ENCODE results near the gene STARD13. TPM values are rescaled to one million over a fixed set of nuclear protein-coding genes. Genes with fewer than 3 reads are reported as not detected.
A peak's percentile ranks its signal among the peaks of the same experiment; 100 is the strongest.

The STARD13 gene
- total RNA-seq, 2 donors from 2014 or later = 18.9 to 29.7 TPM

- Histone ChIP-seq H3K27me3 (no peaks in the 10 kb centered on the region), H3K4me3 (no peak overlapping the region), H3K27ac (peak overlapping the region in 2 of 4 donors; percentile 37 to 84), H3K4me1 (peaks cover 87% of the 10 kb centered on the region), H3K36me3 (replicated peaks in 1 of 2; ENCODE audit: insufficient read depth in 1 of 2, low read depth in 2 of 2) (no peaks in the 10 kb centered on the region), H3K9me3 (no peaks in the 10 kb centered on the region)
- 92 to 100% methylated on average over 1 of the region's 1 CpG for WGBS, 2 donors
- DNase-seq = peak in 1 of 4 donors; percentile 43
- ATAC-seq = peak; percentile 18
- intact Hi-C loops (cut with DNase I) = no loop called here
- TF ChIP-seq POLR2A (IDR thresholded peaks at IDR 0.05) (no peak), CTCF (IDR thresholded peaks at IDR 0.05) (no peak)
These were observed 7.6 kb downstream of the STARD13 start for GRCh38 chr13:33277946-33278345.

- H3K4me3 ChIP-seq = no peak overlapping the region
- 85 to 88% methylated on average over 4 of the region's 4 CpGs for WGBS, 2 donors
- intact Hi-C loops (cut with DNase I) = no loop called here
These were observed 8.4 kb downstream of the STARD13 start for GRCh38 chr13:33277037-33277740.

GRCh38 chr13:33276570-33276969 is 9.0 kb downstream of the STARD13 start:
- WGBS, 2 donors = 3 to 25% methylated on average over 3 of the region's 3 CpGs
- ATAC-seq = peak; percentile 32
- no peaks in the 10 kb centered on the region for H3K27me3 ChIP-seq
- H3K9me3 ChIP-seq = no peaks in the 10 kb centered on the region
- H3K36me3 ChIP-seq (replicated peaks in 1 of 2; ENCODE audit: insufficient read depth in 1 of 2, low read depth in 2 of 2) = no peaks in the 10 kb centered on the region
- TF ChIP-seq POLR2A (IDR thresholded peaks at IDR 0.05) = no peak
- no peak overlapping the region for H3K4me3 ChIP-seq
- H3K27ac ChIP-seq = peak overlapping the region in 3 of 4 donors; percentile 23 to 84 (median 37)
- DNase-seq = no peak
- intact Hi-C loops (cut with DNase I) = no loop called here
- peaks cover 90% of the 10 kb centered on the region for H3K4me1 ChIP-seq

More at GRCh38 chr13:33277037-33277740, 8.4 kb downstream of the STARD13 start:
- ATAC-seq (no peak), DNase-seq (no peak)
- H3K4me1 ChIP-seq = peaks cover 85% of the 10 kb centered on the region
- TF ChIP-seq CTCF (IDR thresholded peaks at IDR 0.05) (no peak), POLR2A (IDR thresholded peaks at IDR 0.05) (no peak)
- no peaks in the 10 kb centered on the region for H3K27me3 ChIP-seq
- H3K36me3 ChIP-seq (replicated peaks in 1 of 2; ENCODE audit: insufficient read depth in 1 of 2, low read depth in 2 of 2) = no peaks in the 10 kb centered on the region
- no peaks in the 10 kb centered on the region for H3K9me3 ChIP-seq
- H3K27ac ChIP-seq = peak overlapping the region in 3 of 4 donors; percentile 23 to 84 (median 37)

GRCh38 chr13:33275916-33276315 is 9.6 kb downstream of the STARD13 start:
- Histone ChIP-seq H3K27ac (peak overlapping the region in 3 of 4 donors; percentile 20 to 84 (median 23)), H3K4me1 (peaks cover 94% of the 10 kb centered on the region)
- intact Hi-C loops (cut with DNase I) = no loop called here

GRCh38 chr13:33274264-33274663 is 11.3 kb downstream of the STARD13 start:
- no peak overlapping the region for H3K4me3 ChIP-seq
- H3K36me3 ChIP-seq (replicated peaks in 1 of 2; ENCODE audit: insufficient read depth in 1 of 2, low read depth in 2 of 2) = no peaks in the 10 kb centered on the region
- no peaks in the 10 kb centered on the region for H3K9me3 ChIP-seq
- DNase-seq = no peak
- ATAC-seq = no peak
- H3K4me1 ChIP-seq = peaks cover 87% of the 10 kb centered on the region
- H3K27me3 ChIP-seq = no peaks in the 10 kb centered on the region
- TF ChIP-seq CTCF (IDR thresholded peaks at IDR 0.05) (no peak), POLR2A (IDR thresholded peaks at IDR 0.05) (no peak)
- 81 to 85% methylated on average over 4 of the region's 4 CpGs for WGBS, 2 donors
- peak overlapping the region in 3 of 4 donors; percentile 9 to 84 (median 31) for H3K27ac ChIP-seq
- intact Hi-C loops (cut with DNase I) = no loop called here

More at GRCh38 chr13:33275916-33276315, 9.6 kb downstream of the STARD13 start:
- DNase-seq (no peak), ATAC-seq (no peak)
- H3K27me3 ChIP-seq = no peaks in the 10 kb centered on the region
- TF ChIP-seq POLR2A (IDR thresholded peaks at IDR 0.05) (no peak), CTCF (IDR thresholded peaks at IDR 0.05) (no peak)
- no peak overlapping the region for H3K4me3 ChIP-seq
- no peaks in the 10 kb centered on the region for H3K9me3 ChIP-seq
- H3K36me3 ChIP-seq (replicated peaks in 1 of 2; ENCODE audit: insufficient read depth in 1 of 2, low read depth in 2 of 2) = no peaks in the 10 kb centered on the region
- 70 to 74% methylated on average over 3 of the region's 3 CpGs for WGBS, 2 donors
